Vagina (tissue), 2 donors: ENCODE measurements around the gene DLG2. TPM values are rescaled to one million over a fixed set of nuclear protein-coding genes. Genes with fewer than 3 reads are reported as not detected.

ENCODE experiments used
- DNase-seq, 2 donors: peaks; one replicate each; pipeline ENCODE4 v3.0.0-alpha.2; 2017; ENCODE audit errors: extremely low spot score in 2 of 2
- H3K27ac ChIP-seq: fragments of 200-600 bp; sonication (generic); one replicate; pipeline ENCODE4 v1.5.1; 2019
- H3K27me3 ChIP-seq: fragments of 200-600 bp; sonication (generic); one replicate; pipeline ENCODE4 v1.5.1; 2019
- H3K36me3 ChIP-seq, 2 donors: fragments of 200-600 bp; sonication (generic); one replicate each; pipeline ENCODE4 v1.5.1; 2017 to 2019
- H3K4me1 ChIP-seq: fragments of 200-600 bp; sonication (generic); one replicate; pipeline ENCODE4 v1.5.1; 2019
- H3K4me3 ChIP-seq, 2 donors: fragments of 200-600 bp; sonication (generic); 1 replicate in 1 of 2; 2 replicates in 1 of 2; pipeline ENCODE4 v1.5.1; 2016 to 2019
- H3K9me3 ChIP-seq: fragments of 200-600 bp; sonication (generic); one replicate; pipeline ENCODE4 v1.5.1; 2019
- POLR2A ChIP-seq, 2 donors: fragments of 450-650 bp; IDR thresholded peaks; one replicate each; pipeline ENCODE4 v1.6.1; 2017; ENCODE audit warnings: antibody characterized with exemption in 2 of 2, mild to moderate bottlenecking in 2 of 2, moderate library complexity in 2 of 2
- POLR2AphosphoS5 ChIP-seq, 2 donors: sonication (generic); formaldehyde crosslinking; IDR thresholded peaks; one replicate each; pipeline ENCODE4 v1.9.0; 2017; ENCODE audit warnings: antibody characterized with exemption in 2 of 2, mild to moderate bottlenecking in 2 of 2, low read depth in 1 of 2; ENCODE audit not compliant: insufficient read depth in 1 of 2
- intact Hi-C: fragments of 100-400 bp; cut with DNase I; formaldehyde crosslinking; loops from one replicate; pipeline ENCODE4 v1.15.1; 2023
- total RNA-seq: library from RNA; depleted of rRNA; stranded (reverse); fragments of >200 nt; gene quantifications from one replicate; pipeline ENCODE4 v1.2.3, GENCODE V29; 2016
- TF ChIP-seq, protein P1 (sequence below), 3 experiments: fragments of 450-650 bp in 2 of 3; fragments of 200-600 bp in 1 of 3; sonication (generic) in 1 of 3; IDR thresholded peaks; one replicate each; pipeline ENCODE4 v1.5.1; 2017 to 2019; ENCODE audit warnings: antibody characterized with exemption in 3 of 3, mild to moderate bottlenecking in 2 of 3, moderate library complexity in 2 of 3

Gene DLG2
- total RNA-seq, 1 donor from 2014 or later: 10.1 TPM

DNA sequence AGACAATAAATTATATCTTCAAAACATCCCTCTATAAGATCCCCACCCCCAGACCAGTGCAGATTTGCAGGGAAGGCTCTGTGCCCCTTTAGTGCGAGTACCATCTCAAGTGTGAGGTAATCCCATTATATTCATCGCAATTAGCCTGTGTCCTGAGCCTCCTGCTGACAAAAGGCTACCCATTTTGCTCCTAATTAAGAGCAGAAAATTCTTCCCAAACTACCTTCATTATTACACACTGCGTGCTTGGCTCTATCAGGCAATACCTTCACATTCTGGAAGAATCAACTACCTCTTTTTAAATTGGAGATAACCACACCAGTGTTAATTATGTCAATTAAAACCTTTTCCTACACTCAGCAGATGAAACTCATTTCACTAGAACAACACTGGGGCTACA lies 1207.5 kb downstream of the DLG2 start:
- Histone ChIP-seq H3K27me3 (no peaks in the 10 kb centered on the region), H3K9me3 (no peaks in the 10 kb centered on the region), H3K4me3 (no peak overlapping the region), H3K36me3 (no peaks in the 10 kb centered on the region), H3K4me1 (no peaks in the 10 kb centered on the region), H3K27ac (no peak overlapping the region)
- no peak for DNase-seq
- intact Hi-C loops: no loop called here
- TF ChIP-seq, protein P1, sequence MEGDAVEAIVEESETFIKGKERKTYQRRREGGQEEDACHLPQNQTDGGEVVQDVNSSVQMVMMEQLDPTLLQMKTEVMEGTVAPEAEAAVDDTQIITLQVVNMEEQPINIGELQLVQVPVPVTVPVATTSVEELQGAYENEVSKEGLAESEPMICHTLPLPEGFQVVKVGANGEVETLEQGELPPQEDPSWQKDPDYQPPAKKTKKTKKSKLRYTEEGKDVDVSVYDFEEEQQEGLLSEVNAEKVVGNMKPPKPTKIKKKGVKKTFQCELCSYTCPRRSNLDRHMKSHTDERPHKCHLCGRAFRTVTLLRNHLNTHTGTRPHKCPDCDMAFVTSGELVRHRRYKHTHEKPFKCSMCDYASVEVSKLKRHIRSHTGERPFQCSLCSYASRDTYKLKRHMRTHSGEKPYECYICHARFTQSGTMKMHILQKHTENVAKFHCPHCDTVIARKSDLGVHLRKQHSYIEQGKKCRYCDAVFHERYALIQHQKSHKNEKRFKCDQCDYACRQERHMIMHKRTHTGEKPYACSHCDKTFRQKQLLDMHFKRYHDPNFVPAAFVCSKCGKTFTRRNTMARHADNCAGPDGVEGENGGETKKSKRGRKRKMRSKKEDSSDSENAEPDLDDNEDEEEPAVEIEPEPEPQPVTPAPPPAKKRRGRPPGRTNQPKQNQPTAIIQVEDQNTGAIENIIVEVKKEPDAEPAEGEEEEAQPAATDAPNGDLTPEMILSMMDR (IDR thresholded peaks at IDR 0.05): no peak
- TF ChIP-seq POLR2AphosphoS5 (IDR thresholded peaks at IDR 0.05; ENCODE audit: insufficient read depth in 1 of 2, low read depth in 1 of 2) (no peak), POLR2A (IDR thresholded peaks at IDR 0.05) (no peak)

DNA sequence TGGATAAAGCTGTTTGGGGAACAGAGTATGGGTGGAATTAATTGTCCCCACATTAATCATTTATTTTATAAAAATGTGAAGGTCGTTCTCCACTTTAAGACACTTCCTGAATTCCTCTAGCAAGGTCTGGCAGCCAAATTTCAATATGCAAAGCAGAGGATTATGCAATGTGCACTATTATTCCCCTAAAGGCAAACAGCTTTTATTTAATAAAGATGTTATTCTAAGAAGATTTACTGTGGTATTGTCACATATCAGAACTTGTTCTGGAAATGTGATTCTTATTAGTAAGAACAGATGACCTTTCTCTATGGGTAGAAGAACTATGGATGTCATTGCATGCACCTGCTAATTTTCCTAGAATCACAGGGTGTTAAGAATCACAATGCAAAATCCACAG lies 1212.2 kb downstream of the DLG2 start:
- no peaks in the 10 kb centered on the region for H3K36me3 ChIP-seq
- no peak overlapping the region for H3K27ac ChIP-seq
- H3K27me3 ChIP-seq: no peaks in the 10 kb centered on the region
- no peaks in the 10 kb centered on the region for H3K4me1 ChIP-seq
- DNase-seq: no peak
- intact Hi-C loops: no loop called here
- no peak overlapping the region for H3K4me3 ChIP-seq
- no peaks in the 10 kb centered on the region for H3K9me3 ChIP-seq
- TF ChIP-seq POLR2A (IDR thresholded peaks at IDR 0.05): no peak
- no peak for TF ChIP-seq POLR2AphosphoS5 (IDR thresholded peaks at IDR 0.05; ENCODE audit: insufficient read depth in 1 of 2, low read depth in 1 of 2)
- TF ChIP-seq, protein P1 (IDR thresholded peaks at IDR 0.05): no peak

DNA sequence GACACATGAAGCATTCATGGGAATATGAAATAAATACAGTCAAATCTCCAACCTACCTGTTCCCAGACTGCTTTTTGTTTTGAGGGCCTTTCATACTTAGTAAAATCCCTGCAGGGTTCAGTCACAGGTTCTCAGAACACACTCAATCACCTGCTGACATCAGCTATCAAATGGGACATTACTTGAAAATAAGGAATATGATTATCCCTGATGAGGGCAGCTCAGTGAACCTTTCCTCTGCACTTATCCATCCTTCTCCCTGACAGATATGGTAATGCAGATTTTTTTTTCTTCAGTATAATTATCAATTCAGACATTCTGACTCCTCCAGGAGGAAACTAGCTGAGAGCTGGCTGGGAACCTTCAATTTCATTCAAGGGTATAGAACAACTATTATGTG lies 1213.6 kb downstream of the DLG2 start:
- no peak overlapping the region for H3K27ac ChIP-seq
- no peak for DNase-seq
- TF ChIP-seq POLR2A (IDR thresholded peaks at IDR 0.05) (no peak), POLR2AphosphoS5 (IDR thresholded peaks at IDR 0.05; ENCODE audit: insufficient read depth in 1 of 2, low read depth in 1 of 2) (no peak)
- TF ChIP-seq, protein P1 (IDR thresholded peaks at IDR 0.05): no peak
- intact Hi-C loops: no loop called here
- no peak overlapping the region for H3K4me3 ChIP-seq
- H3K9me3 ChIP-seq: no peaks in the 10 kb centered on the region
- H3K36me3 ChIP-seq: no peaks in the 10 kb centered on the region
- no peaks in the 10 kb centered on the region for H3K27me3 ChIP-seq
- no peaks in the 10 kb centered on the region for H3K4me1 ChIP-seq

DNA sequence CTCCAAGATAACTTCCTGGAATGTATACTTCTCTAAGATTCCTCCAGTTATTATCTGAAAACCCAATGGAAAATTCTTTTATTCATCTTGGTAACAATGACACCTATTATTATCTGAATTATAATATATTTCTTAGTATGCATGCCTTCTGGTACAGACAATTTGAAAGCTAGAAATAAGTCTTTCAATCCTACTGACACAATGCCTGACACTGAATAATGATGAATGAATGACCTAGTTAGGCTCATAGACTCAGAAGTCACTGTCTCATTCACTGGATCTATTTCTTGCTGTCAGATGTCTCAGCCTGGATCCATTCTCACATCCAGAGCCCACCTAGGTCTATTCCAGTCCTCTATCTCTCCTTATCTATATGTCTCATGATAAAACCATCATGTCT lies 1214.3 kb downstream of the DLG2 start:
- no peaks in the 10 kb centered on the region for H3K4me1 ChIP-seq
- no peaks in the 10 kb centered on the region for H3K9me3 ChIP-seq
- intact Hi-C loops: no loop called here
- H3K27ac ChIP-seq: no peak overlapping the region
- TF ChIP-seq, protein P1 (IDR thresholded peaks at IDR 0.05): no peak
- no peak for TF ChIP-seq POLR2AphosphoS5 (IDR thresholded peaks at IDR 0.05; ENCODE audit: insufficient read depth in 1 of 2, low read depth in 1 of 2)
- no peaks in the 10 kb centered on the region for H3K36me3 ChIP-seq
- H3K27me3 ChIP-seq: no peaks in the 10 kb centered on the region
- DNase-seq: no peak
- no peak overlapping the region for H3K4me3 ChIP-seq

DNA sequence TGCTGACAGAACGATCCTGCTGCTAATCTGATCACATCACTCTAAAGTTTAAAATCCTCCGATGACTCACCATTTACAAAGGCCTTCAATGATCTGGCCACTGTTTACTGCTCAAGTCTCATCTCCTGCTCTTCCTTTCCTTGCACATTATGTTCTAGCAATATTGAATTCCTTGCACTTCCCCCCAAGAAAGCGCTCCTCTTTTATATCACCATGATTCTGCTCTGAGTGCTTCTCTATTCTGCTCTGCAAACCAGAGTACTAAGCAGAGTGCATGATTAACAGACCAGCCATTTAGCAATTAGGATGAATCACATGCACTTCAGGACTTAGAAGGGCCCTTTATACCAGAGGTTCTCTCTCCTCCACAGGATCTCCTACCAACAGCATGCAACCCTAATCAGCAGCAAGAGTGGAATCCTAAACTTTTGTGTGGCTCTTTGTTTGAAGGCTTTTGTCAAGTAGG lies 1218.2 kb downstream of the DLG2 start:
- no peaks in the 10 kb centered on the region for H3K9me3 ChIP-seq
- no peaks in the 10 kb centered on the region for H3K36me3 ChIP-seq
- no peaks in the 10 kb centered on the region for H3K27me3 ChIP-seq
- no peak overlapping the region for H3K27ac ChIP-seq
- H3K4me3 ChIP-seq: no peak overlapping the region
- TF ChIP-seq, protein P1 (IDR thresholded peaks at IDR 0.05): no peak
- no peak for TF ChIP-seq POLR2A (IDR thresholded peaks at IDR 0.05)
- H3K4me1 ChIP-seq: no peaks in the 10 kb centered on the region
- DNase-seq: no peak
- intact Hi-C loops: no loop called here
